GM18867 (cell line): Measurements from ENCODE around the gene TNFSF10.
A peak's percentile ranks its signal among the peaks of the same experiment; 100 is the strongest.

Experiments
- ATAC-seq: cut with Tn5 transposase; IDR thresholded peaks from one replicate; pipeline ENCODE4 v1.9.1; 2021; ENCODE audit warnings: mild to moderate bottlenecking, moderate library complexity; ENCODE audit not compliant: unreplicated experiment

The TNFSF10 gene

GRCh38 chr3:172518929-172519640, 4.1 kb downstream of the TNFSF10 start:
- no peak for ATAC-seq

GRCh38 chr3:172517859-172518466, 5.3 kb downstream of the TNFSF10 start:
- no peak for ATAC-seq

GRCh38 chr3:172516318-172517214, 6.7 kb downstream of the TNFSF10 start:
- ATAC-seq, result peak; percentile 45

GRCh38 chr3:172515130-172515918, 7.9 kb downstream of the TNFSF10 start:
- ATAC-seq, result no peak

GRCh38 chr3:172514678-172515077, 8.6 kb downstream of the TNFSF10 start:
- no peak for ATAC-seq

GRCh38 chr3:172513488-172513887, 9.7 kb downstream of the TNFSF10 start:
- no peak for ATAC-seq

- ATAC-seq, result peak; percentile 64
Observed at GRCh38 chr3:172511783-172512762, 11.2 kb downstream of the TNFSF10 start.

GRCh38 chr3:172506094-172506493, 17.1 kb downstream of the TNFSF10 start:
- ATAC-seq, result no peak

- ATAC-seq, result no peak
Observed at GRCh38 chr3:172501540-172501939, 21.7 kb downstream of the TNFSF10 start.

GRCh38 chr3:172490198-172490669, 33.0 kb downstream of the TNFSF10 start:
- peak; percentile 75 for ATAC-seq

- peak; percentile 44 for ATAC-seq
Observed at GRCh38 chr3:172478116-172478515, 45.1 kb downstream of the TNFSF10 start.

- ATAC-seq, result no peak
Observed at GRCh38 chr3:172476347-172476746, 46.9 kb downstream of the TNFSF10 start.

- ATAC-seq, result no peak
Observed at GRCh38 chr3:172475703-172476102, 47.5 kb downstream of the TNFSF10 start.

- ATAC-seq, result no peak
Observed at GRCh38 chr3:172471903-172472302, 51.3 kb downstream of the TNFSF10 start.

GRCh38 chr3:172470588-172470987, 52.6 kb downstream of the TNFSF10 start:
- ATAC-seq, result no peak

- no peak for ATAC-seq
Observed at GRCh38 chr3:172467170-172467824, 55.9 kb downstream of the TNFSF10 start.

GRCh38 chr3:172466553-172467130, 56.6 kb downstream of the TNFSF10 start:
- no peak for ATAC-seq

GRCh38 chr3:172465281-172465680, 57.9 kb downstream of the TNFSF10 start:
- no peak for ATAC-seq

- ATAC-seq, result no peak
Observed at GRCh38 chr3:172464306-172464705, 58.9 kb downstream of the TNFSF10 start.
